ENCODE results near the gene RNF207. TPM values are rescaled to one million over a fixed set of nuclear protein-coding genes. Genes with fewer than 3 reads are reported as not detected.

The RNF207 gene
- total and polyA plus RNA-seq, 3 experiments from 2014 or later: 0.22 to 12.8 (median 10.8) TPM

- no peaks in the 10 kb centered on the region for H3K9me3 Mint-ChIP-seq
- H3K27me3 Mint-ChIP-seq: peaks cover 4 to 14% of the 10 kb centered on the region in 2 donors
- peaks cover 8% of the 10 kb centered on the region for H3K27me3 ChIP-seq (ENCODE audit: insufficient read depth, low read length, poor library complexity, severe bottlenecking)
- peaks cover 13 to 26% (median 17%) of the 10 kb centered on the region in 3 donors for H3K4me1 Mint-ChIP-seq
- H3K4me3 Mint-ChIP-seq: peak overlapping the region; percentile 83 to 95 (median 87)
- no peak for DNase-seq
- ChIA-PET POLR2A (no interaction called here), CTCF (interaction anchor here (4.5 kb wide), 1 partner anchor 12 kb away, joined by 44 read pairs; no protein-coding TSS in a partner anchor)
- peak overlapping the region in 6 of 8 donors; percentile 54 to 82 (median 74) for H3K27ac Mint-ChIP-seq
- peaks cover 12% of the 10 kb centered on the region for H3K4me1 ChIP-seq (ENCODE audit: insufficient read depth, low read length)
- peak overlapping the region; percentile 45 for H3K27ac ChIP-seq (ENCODE audit: low read depth, low read length)
- peak overlapping the region; percentile 63 for H3K4me3 ChIP-seq (ENCODE audit: low read length)
- no peaks in the 10 kb centered on the region for H3K9me3 ChIP-seq (ENCODE audit: low read length)
- peaks cover 19% of the 10 kb centered on the region for H3K36me3 ChIP-seq (ENCODE audit: insufficient read depth, low read length)
- peaks cover 0 to 36% (median 4%) of the 10 kb centered on the region in 3 donors for H3K36me3 Mint-ChIP-seq
Measured at GRCh38 chr1:6234502-6235295, 28.8 kb downstream of the RNF207 start.

GRCh38 chr1:6235296-6235677 is 29.4 kb downstream of the RNF207 start:
- Histone ChIP-seq H3K36me3 (ENCODE audit: insufficient read depth, low read length) (peaks cover 19% of the 10 kb centered on the region), H3K27me3 (ENCODE audit: insufficient read depth, low read length, poor library complexity, severe bottlenecking) (peaks cover 8% of the 10 kb centered on the region), H3K4me1 (ENCODE audit: insufficient read depth, low read length) (peaks cover 12% of the 10 kb centered on the region), H3K9me3 (ENCODE audit: low read length) (no peaks in the 10 kb centered on the region), H3K27ac (ENCODE audit: low read depth, low read length) (peak overlapping the region; percentile 45), H3K4me3 (ENCODE audit: low read length) (peak overlapping the region; percentile 63)
- DNase-seq: no peak
- Mint-ChIP-seq H3K4me3 (peak overlapping the region; percentile 83 to 95 (median 87)), H3K27ac (peak overlapping the region in 7 of 8 donors; percentile 21 to 82 (median 61)), H3K4me1 (peaks cover 13 to 26% (median 17%) of the 10 kb centered on the region in 3 donors), H3K36me3 (peaks cover 0 to 33% (median 4%) of the 10 kb centered on the region in 3 donors), H3K27me3 (peaks cover 8 to 18% of the 10 kb centered on the region in 2 donors), H3K9me3 (no peaks in the 10 kb centered on the region)
- ChIA-PET POLR2A (interaction anchor here (0.5 kb wide), 1 partner anchor 101 kb away, joined by 8 read pairs; no protein-coding TSS in a partner anchor), CTCF (interaction anchor here (4.5 kb wide), 1 partner anchor 11 kb away, joined by 44 read pairs; no protein-coding TSS in a partner anchor)

GRCh38 chr1:6237093-6237492 is 31.2 kb downstream of the RNF207 start:
- ChIA-PET POLR2A (no interaction called here), CTCF (interaction anchor here (1.1 to 4.5 kb wide), 2 partner anchors 9 to 186 kb away, joined by 3 to 44 read pairs; no protein-coding TSS in a partner anchor)
- peaks cover 10% of the 10 kb centered on the region for H3K36me3 ChIP-seq (ENCODE audit: insufficient read depth, low read length)
- Mint-ChIP-seq H3K27ac (peak overlapping the region in 4 of 8 donors; percentile 22 to 50 (median 36)), H3K4me3 (peak overlapping the region; percentile 23 to 91 (median 57)), H3K9me3 (no peaks in the 10 kb centered on the region), H3K27me3 (peaks cover 19 to 31% of the 10 kb centered on the region in 2 donors), H3K4me1 (peaks cover 20 to 33% (median 20%) of the 10 kb centered on the region in 3 donors), H3K36me3 (peaks cover 0 to 21% (median 4%) of the 10 kb centered on the region in 3 donors)
- no peak overlapping the region for H3K27ac ChIP-seq (ENCODE audit: low read depth, low read length)
- no peaks in the 10 kb centered on the region for H3K9me3 ChIP-seq (ENCODE audit: low read length)
- no peak for DNase-seq
- H3K4me1 ChIP-seq (ENCODE audit: insufficient read depth, low read length): peaks cover 12% of the 10 kb centered on the region
- H3K27me3 ChIP-seq (ENCODE audit: insufficient read depth, low read length, poor library complexity, severe bottlenecking): peaks cover 20% of the 10 kb centered on the region
- H3K4me3 ChIP-seq (ENCODE audit: low read length): no peak overlapping the region

GRCh38 chr1:6239213-6239752 is 33.4 kb downstream of the RNF207 start:
- CTCF ChIA-PET: no interaction called here
- Histone ChIP-seq H3K4me3 (ENCODE audit: low read length) (no peak overlapping the region), H3K9me3 (ENCODE audit: low read length) (no peaks in the 10 kb centered on the region), H3K27me3 (ENCODE audit: insufficient read depth, low read length, poor library complexity, severe bottlenecking) (peaks cover 35% of the 10 kb centered on the region), H3K36me3 (ENCODE audit: insufficient read depth, low read length) (no peaks in the 10 kb centered on the region), H3K4me1 (ENCODE audit: insufficient read depth, low read length) (peaks cover 10% of the 10 kb centered on the region), H3K27ac (ENCODE audit: low read depth, low read length) (no peak overlapping the region)
- peak overlapping the region in 1 of 7 donors; percentile 34 for H3K4me3 Mint-ChIP-seq
- H3K27ac Mint-ChIP-seq: peak overlapping the region in 1 of 8 donors; percentile 34
- H3K4me1 Mint-ChIP-seq: peaks cover 12 to 21% (median 15%) of the 10 kb centered on the region in 3 donors
- H3K9me3 Mint-ChIP-seq: no peaks in the 10 kb centered on the region
- H3K27me3 Mint-ChIP-seq: peaks cover 32 to 42% of the 10 kb centered on the region in 2 donors
- POLR2A ChIA-PET: no interaction called here
- DNase-seq: no peak
- peaks cover 0 to 3% (median 0%) of the 10 kb centered on the region in 3 donors for H3K36me3 Mint-ChIP-seq

- H3K27me3 Mint-ChIP-seq: peaks cover 35 to 46% of the 10 kb centered on the region in 2 donors
- no peak for DNase-seq
- POLR2A ChIA-PET: no interaction called here
Measured at GRCh38 chr1:6239950-6240768, 34.2 kb downstream of the RNF207 start.

GRCh38 chr1:6241107-6241886 is 35.4 kb downstream of the RNF207 start:
- Mint-ChIP-seq H3K27ac (peak overlapping the region in 1 of 8 donors; percentile 56), H3K4me3 (peak overlapping the region in 2 of 7 donors; percentile 37 to 52), H3K9me3 (no peaks in the 10 kb centered on the region), H3K4me1 (peaks cover 3 to 15% (median 7%) of the 10 kb centered on the region in 3 donors), H3K36me3 (no peaks in the 10 kb centered on the region), H3K27me3 (peaks cover 38 to 49% of the 10 kb centered on the region in 2 donors)
- ChIA-PET POLR2A (no interaction called here), CTCF (interaction anchor here (1.3 kb wide), 1 partner anchor 107 kb away, joined by 3 read pairs; no protein-coding TSS in a partner anchor)
- H3K36me3 ChIP-seq (ENCODE audit: insufficient read depth, low read length): no peaks in the 10 kb centered on the region
- H3K27me3 ChIP-seq (ENCODE audit: insufficient read depth, low read length, poor library complexity, severe bottlenecking): peaks cover 43% of the 10 kb centered on the region
- H3K27ac ChIP-seq (ENCODE audit: low read depth, low read length): no peak overlapping the region
- peaks cover 12% of the 10 kb centered on the region for H3K4me1 ChIP-seq (ENCODE audit: insufficient read depth, low read length)
- DNase-seq: no peak
- H3K4me3 ChIP-seq (ENCODE audit: low read length): no peak overlapping the region
- no peaks in the 10 kb centered on the region for H3K9me3 ChIP-seq (ENCODE audit: low read length)

More at GRCh38 chr1:6239950-6240768, 34.2 kb downstream of the RNF207 start:
- Histone ChIP-seq H3K4me1 (ENCODE audit: insufficient read depth, low read length) (peaks cover 2% of the 10 kb centered on the region), H3K9me3 (ENCODE audit: low read length) (no peaks in the 10 kb centered on the region), H3K27me3 (ENCODE audit: insufficient read depth, low read length, poor library complexity, severe bottlenecking) (peaks cover 40% of the 10 kb centered on the region), H3K27ac (ENCODE audit: low read depth, low read length) (no peak overlapping the region), H3K4me3 (ENCODE audit: low read length) (no peak overlapping the region), H3K36me3 (ENCODE audit: insufficient read depth, low read length) (no peaks in the 10 kb centered on the region)
- CTCF ChIA-PET: no interaction called here
- peak overlapping the region in 1 of 7 donors; percentile 34 for H3K4me3 Mint-ChIP-seq
- no peak overlapping the region for H3K27ac Mint-ChIP-seq
- H3K36me3 Mint-ChIP-seq: peaks cover 0 to 2% (median 0%) of the 10 kb centered on the region in 3 donors
- peaks cover 4 to 16% (median 7%) of the 10 kb centered on the region in 3 donors for H3K4me1 Mint-ChIP-seq
- H3K9me3 Mint-ChIP-seq: no peaks in the 10 kb centered on the region
